Prostate gland (tissue), 2 donors: ENCODE measurements around the gene GPRIN2.
"Not testable (repeated sequence)": the region's sequence is repeated elsewhere in the genome, so short reads cannot be mapped to it uniquely, and the experiment has no call there.

ENCODE experiments used
- CTCF ChIP-seq, 4 experiments: fragments of 200-600 bp in 2 of 4; fragments of 450-650 bp in 2 of 4; sonication (generic) in 2 of 4; IDR thresholded peaks; 1 replicate in 3 of 4; 2 replicates in 1 of 4; pipeline ENCODE4 v1.5.1; 2016 to 2019; ENCODE audit warnings: antibody characterized with exemption in 4 of 4, mild to moderate bottlenecking in 2 of 4, moderate library complexity in 2 of 4
- POLR2AphosphoS5 ChIP-seq: sonication (generic); formaldehyde crosslinking; IDR thresholded peaks from one replicate; pipeline ENCODE4 v1.6.1; 2017; ENCODE audit warnings: antibody characterized with exemption

DNA sequence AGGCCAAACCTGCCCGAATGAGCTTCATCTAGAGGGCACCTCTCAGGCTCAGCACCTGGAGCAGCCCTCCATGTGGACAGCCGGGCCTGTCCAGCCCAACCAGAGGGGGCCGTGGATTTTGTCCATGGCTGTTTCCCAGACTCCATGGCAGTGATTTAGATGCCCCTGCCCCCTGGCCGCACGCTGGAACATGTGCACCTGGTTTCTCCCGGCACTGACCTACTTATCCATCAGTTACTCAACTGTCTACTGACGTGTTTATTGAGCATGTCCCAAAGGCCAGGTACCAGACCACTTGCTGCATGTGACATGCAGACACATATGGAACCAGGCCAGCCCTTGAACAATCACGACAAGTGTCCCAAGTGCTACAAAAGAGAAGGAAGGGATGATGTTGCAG is 43.1 kb downstream of the GPRIN2 start:
- not testable (repeated sequence) for TF ChIP-seq POLR2AphosphoS5; CTCF (IDR thresholded peaks at IDR 0.05)
